Activated CD8-positive, alpha-beta memory T cell treated with anti-CD3 and anti-CD28 coated beads for 36 hours (primary cell): ENCODE results near the gene LRP11. TPM values are rescaled to one million over a fixed set of nuclear protein-coding genes. Genes with fewer than 3 reads are reported as not detected.

Experiments
- CTCF ChIA-PET: fragments of 350-600 bp; sonication (Branson Sonifier 250); formaldehyde crosslinking; loops from one replicate; lab custom pipeline; 2021; ENCODE audit warnings: antibody characterized with exemption; lab: Charles Lee
- POLR2A ChIA-PET: fragments of 350-600 bp; sonication (Branson Sonifier 250); formaldehyde crosslinking; loops from one replicate; lab custom pipeline; 2021; ENCODE audit warnings: antibody characterized with exemption; lab: Charles Lee
- total RNA-seq, 2 experiments: library from RNA; stranded (reverse); gene quantifications; one replicate each; pipeline ENCODE4 v1.2.3, GENCODE V29; 2021

LRP11 gene
- total RNA-seq, 2 experiments from 2014 or later = 4.1 to 4.8 TPM

DNA sequence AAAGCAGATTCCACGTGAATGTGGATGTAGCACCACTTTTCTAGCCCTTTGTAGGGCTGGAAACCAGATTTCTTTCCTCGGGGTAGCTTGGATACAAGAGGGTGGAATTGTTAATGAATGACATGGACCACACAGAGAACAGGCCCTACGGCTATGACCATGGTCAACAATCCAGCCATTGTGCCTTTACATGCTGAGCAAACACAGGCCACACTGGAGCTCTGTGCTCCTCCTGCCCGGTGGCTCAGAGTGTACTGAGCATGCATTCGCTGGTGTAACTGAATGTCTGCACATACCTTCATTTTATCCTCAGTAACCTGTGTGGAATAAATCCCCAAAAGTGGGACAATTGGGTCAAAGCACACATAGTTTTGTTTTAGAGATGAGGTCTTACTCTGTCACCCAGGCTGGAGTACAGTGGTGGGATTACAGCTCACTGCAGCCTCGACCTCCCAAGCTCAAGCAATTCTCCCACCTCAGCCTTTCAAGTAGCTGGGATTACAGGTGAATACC lies 32.8 kb downstream of the LRP11 start:
- POLR2A ChIA-PET = no interaction called here
- CTCF ChIA-PET = interaction anchor here (1.3 kb wide), 1 partner anchor 34 kb away, joined by 3 read pairs; no protein-coding TSS in a partner anchor

- ChIA-PET CTCF (no interaction called here), POLR2A (no interaction called here)
Measured at GRCh38 chr6:149830731-149831307, 33.3 kb downstream of the LRP11 start.

- POLR2A ChIA-PET = no interaction called here
- CTCF ChIA-PET = interaction anchor here (1.0 kb wide), 1 partner anchor 9 kb away, joined by 5 read pairs; no protein-coding TSS in a partner anchor
Measured at GRCh38 chr6:149825292-149825691, 38.9 kb downstream of the LRP11 start.

- POLR2A ChIA-PET = no interaction called here
Measured at GRCh38 chr6:149823013-149823412, 41.1 kb downstream of the LRP11 start.

GRCh38 chr6:149821492-149821891 lies 42.7 kb downstream of the LRP11 start:
- POLR2A ChIA-PET = interaction anchor here (0.6 kb wide), 1 partner anchor 179 kb away, joined by 3 read pairs; no protein-coding TSS in a partner anchor
- CTCF ChIA-PET = no interaction called here

More at GRCh38 chr6:149823013-149823412, 41.1 kb downstream of the LRP11 start:
- CTCF ChIA-PET = no interaction called here

GRCh38 chr6:149820506-149820905 lies 43.7 kb downstream of the LRP11 start:
- POLR2A ChIA-PET = no interaction called here
- CTCF ChIA-PET = interaction anchor here (0.7 kb wide), 1 partner anchor 96 kb away, joined by 3 read pairs; no protein-coding TSS in a partner anchor

GRCh38 chr6:149815788-149816187 lies 48.4 kb downstream of the LRP11 start:
- CTCF ChIA-PET = interaction anchor here (0.6 to 1.1 kb wide), 3 partner anchors 12 to 1048 kb away, joined by 3 to 4 read pairs (median 3); no protein-coding TSS in a partner anchor
- POLR2A ChIA-PET = interaction anchor here (0.6 kb wide), 1 partner anchor 100 kb away, joined by 7 read pairs; no protein-coding TSS in a partner anchor

DNA sequence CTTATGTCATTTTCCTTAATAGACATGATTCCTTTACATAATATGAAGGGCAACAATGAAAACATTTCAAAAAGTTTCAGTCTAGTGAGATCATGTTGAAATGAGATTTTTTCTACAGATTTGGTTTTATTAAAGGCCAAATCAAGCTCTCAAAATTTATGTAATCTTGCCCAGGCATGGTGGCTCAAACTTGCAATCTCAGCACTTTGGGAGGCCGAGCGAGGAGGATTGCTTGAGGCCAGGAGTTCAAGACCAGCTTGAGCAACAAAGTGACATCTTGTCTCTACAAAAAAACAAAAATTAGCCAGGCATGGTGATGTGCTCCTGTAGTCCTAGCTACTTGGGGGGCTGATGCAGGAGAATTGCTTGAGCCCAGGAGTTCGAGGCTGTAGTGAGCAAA lies 50.8 kb downstream of the LRP11 start:
- ChIA-PET CTCF (no interaction called here), POLR2A (no interaction called here)

DNA sequence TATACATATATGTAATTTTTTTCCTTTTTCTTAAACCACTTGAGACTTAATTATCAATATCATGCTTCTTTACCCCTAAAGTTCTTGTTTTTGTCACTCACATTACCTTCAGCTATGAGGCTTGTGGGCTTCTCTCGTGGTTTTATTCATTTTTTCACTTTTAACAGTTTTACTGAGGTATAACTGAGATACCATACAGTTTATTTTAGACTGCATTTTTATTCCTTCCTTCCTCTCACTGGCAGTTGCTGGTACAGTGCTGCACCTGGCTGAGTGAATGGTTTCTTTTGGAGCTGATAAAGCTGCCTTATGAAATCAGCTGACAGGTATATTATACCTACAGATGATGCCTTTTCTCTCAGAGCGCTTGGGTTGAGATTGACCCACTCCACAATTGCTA lies 54.4 kb downstream of the LRP11 start:
- CTCF ChIA-PET = no interaction called here
- POLR2A ChIA-PET = no interaction called here

- ChIA-PET POLR2A (no interaction called here), CTCF (interaction anchor here (1.1 kb wide), 1 partner anchor 30 kb away, joined by 3 read pairs; no protein-coding TSS in a partner anchor)
Measured at GRCh38 chr6:149806127-149806526, 58.0 kb downstream of the LRP11 start.

DNA sequence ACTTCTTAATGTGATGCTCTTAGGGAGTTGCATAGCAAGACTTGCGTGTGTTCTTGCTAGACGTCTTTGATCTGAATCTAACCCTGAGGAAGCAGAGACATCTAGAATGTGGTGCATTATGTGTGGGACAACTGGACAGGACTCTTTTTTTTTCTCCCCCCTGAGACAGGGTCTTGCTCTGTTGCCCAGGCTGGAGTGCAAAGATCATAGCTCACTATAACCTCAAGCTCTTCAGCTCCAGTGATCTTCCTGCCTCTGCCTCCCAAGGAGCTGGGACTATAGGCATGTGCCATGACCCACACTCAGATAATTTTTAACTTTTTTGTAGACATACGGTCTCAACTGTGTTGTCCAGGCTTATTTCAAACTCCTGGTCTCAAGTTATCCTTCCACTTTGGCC lies 80.6 kb downstream of the LRP11 start:
- ChIA-PET CTCF (no interaction called here), POLR2A (interaction anchor here (0.6 kb wide), 1 partner anchor 19 kb away, joined by 3 read pairs; no protein-coding TSS in a partner anchor)

DNA sequence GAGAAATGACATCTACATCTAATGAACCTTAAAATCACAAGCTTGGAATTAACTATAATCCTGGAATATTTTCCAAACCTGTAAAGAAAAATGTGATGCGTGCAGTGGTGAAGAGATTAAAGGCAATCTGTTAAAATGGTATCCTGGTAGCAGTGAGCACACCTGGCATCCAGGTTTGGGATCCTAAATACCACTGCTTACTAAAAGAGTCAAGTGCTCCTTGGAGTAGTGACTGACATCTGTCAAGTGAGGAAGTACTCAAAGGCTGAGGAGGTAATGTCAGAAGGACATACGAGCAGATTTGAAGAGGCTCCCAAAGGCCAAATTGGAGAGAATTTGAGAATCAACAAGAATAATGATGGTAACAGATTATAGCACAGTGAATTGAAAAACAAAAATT lies 81.8 kb downstream of the LRP11 start:
- CTCF ChIA-PET = interaction anchor here (1.4 kb wide), 1 partner anchor 10 kb away, joined by 3 read pairs; no protein-coding TSS in a partner anchor

DNA sequence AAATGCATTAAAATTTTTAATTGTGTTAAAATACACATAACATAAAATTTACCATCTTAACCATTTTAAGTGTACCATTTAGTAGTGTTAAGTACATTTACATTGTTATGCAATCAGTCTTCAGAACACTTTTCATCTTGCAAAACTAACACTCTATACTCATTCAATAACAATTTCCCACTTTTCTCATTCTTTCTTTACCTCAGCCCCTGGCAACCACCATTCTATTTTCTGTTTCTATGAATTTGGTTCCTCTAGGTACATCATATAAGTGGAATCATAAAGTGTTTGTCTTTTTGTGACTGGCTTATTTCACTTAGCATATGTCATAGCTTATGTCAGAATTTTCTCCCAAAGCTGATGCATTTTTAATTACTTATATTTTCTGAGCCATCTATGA lies 82.4 kb downstream of the LRP11 start:
- ChIA-PET CTCF (interaction anchor here (1.4 kb wide), 1 partner anchor 10 kb away, joined by 3 read pairs; no protein-coding TSS in a partner anchor), POLR2A (no interaction called here)

More for the DNA sequence above, 81.8 kb downstream of the LRP11 start:
- POLR2A ChIA-PET = no interaction called here

DNA sequence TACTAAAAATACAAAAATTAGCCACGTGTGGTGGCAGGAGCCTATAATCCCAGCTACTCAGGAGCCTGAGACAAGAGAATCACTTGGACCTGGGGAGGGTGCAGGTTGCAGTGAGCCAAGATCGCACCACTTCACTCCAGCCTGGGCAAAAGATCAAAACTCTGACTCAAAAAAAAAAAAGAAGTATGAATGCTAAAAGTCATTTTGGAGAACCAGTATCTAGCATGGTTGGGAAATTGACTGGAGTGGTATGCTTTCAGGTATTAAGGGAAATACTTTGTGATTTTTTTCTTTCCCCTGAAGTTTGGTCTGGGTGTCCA lies 84.6 kb downstream of the LRP11 start:
- ChIA-PET CTCF (no interaction called here), POLR2A (interaction anchor here (0.7 kb wide), 1 partner anchor 921 kb away, joined by 3 read pairs; no protein-coding TSS in a partner anchor)

DNA sequence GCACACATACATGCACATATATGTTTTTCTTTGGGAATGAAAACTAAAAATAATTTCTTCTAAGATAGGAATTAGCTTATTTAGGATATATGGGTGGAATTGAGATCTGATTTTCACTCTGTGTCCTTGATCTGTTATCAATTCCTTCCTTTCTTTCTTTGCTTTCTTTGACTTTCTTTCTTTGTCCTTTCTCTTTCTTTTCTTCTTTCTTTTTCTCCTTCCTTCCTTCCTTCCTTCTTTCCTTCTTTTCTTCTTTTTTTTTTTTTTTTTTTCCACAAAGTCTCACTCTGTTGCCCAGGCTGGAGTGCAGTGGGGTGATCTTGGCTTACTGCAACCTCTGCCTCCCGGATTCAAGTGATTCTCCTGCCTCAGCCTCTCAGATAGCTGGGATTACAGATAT lies 86.5 kb downstream of the LRP11 start:
- POLR2A ChIA-PET = no interaction called here
- CTCF ChIA-PET = interaction anchor here (0.7 kb wide), 2 partner anchors 24 to 444 kb away, joined by 3 read pairs; no protein-coding TSS in a partner anchor

- CTCF ChIA-PET = interaction anchor here (1.1 kb wide), 1 partner anchor 10 kb away, joined by 3 read pairs; no protein-coding TSS in a partner anchor
- POLR2A ChIA-PET = no interaction called here
Measured at GRCh38 chr6:149771925-149772324, 92.2 kb downstream of the LRP11 start.

- ChIA-PET POLR2A (no interaction called here), CTCF (interaction anchor here (0.7 to 1.1 kb wide), 2 partner anchors 11 to 22 kb away, joined by 3 read pairs; no protein-coding TSS in a partner anchor)
Measured at GRCh38 chr6:149771185-149771584, 93.0 kb downstream of the LRP11 start.

DNA sequence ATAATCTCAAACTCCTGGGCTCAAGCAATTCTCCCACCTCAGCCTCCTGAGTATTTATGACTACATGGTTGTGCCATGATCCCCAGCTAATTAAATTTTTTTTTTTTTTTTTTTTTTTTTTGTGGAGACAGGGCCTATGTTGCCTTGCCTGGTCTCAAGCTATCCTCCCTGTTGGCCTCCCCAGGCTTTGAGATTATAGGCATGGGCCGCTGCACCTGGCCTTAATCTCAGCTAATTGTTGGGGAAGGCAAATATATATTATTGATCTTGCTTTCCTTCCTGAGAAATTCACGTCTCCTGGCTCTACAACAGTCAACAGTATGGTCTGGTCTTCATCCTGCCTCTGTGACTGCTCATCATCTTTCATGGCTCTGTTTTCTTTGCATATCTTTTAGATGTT lies 94.5 kb downstream of the LRP11 start:
- CTCF ChIA-PET = no interaction called here
- POLR2A ChIA-PET = interaction anchor here (0.6 kb wide), 1 partner anchor 33 kb away, joined by 3 read pairs; no protein-coding TSS in a partner anchor
